HEK293 (cell line): ENCODE measurements around the gene MAPK14.

Experiments used
- CTCF ChIA-PET: fragments of 350-600 bp; formaldehyde crosslinking; extraction: SDS; loops from one replicate; lab custom pipeline; 2021; ENCODE audit warnings: antibody characterized with exemption; lab: Yijun Ruan, JAX
- POLR2A ChIA-PET: fragments of 300-600 bp; formaldehyde crosslinking; extraction: SDS; loops from one replicate; lab custom pipeline; 2020; ENCODE audit warnings: antibody characterized with exemption, inconsistent platforms; lab: Yijun Ruan, JAX
- H3K27ac ChIP-seq: fragments of 200-500 bp; sonication (Bioruptor generic); 2 replicates; pipeline ENCODE4 v1.5.1; 2014; ENCODE audit warnings: low read depth, low read length, control low read depth, inconsistent platforms; ENCODE audit errors: extremely low read depth
- H3K36me3 ChIP-seq, 2 experiments: fragments of 200-500 bp in 1 of 2; sonication (Bioruptor generic) in 1 of 2; 1 replicate in 1 of 2; 2 replicates in 1 of 2; pipeline ENCODE4 v1.5.1; 2014 to 2017; ENCODE audit warnings: inconsistent platforms in 2 of 2, low read length in 2 of 2; ENCODE audit not compliant: control insufficient read depth in 2 of 2, insufficient read depth in 1 of 2
- H3K4me1 ChIP-seq: fragments of 200-500 bp; sonication (Bioruptor generic); 2 replicates; pipeline ENCODE4 v1.5.1; 2014; ENCODE audit warnings: mild to moderate bottlenecking, low read length, inconsistent platforms; ENCODE audit not compliant: control insufficient read depth, insufficient read depth
- H3K4me3 ChIP-seq: 2 replicates; pipeline ENCODE4 v1.5.1; 2011; ENCODE audit warnings: low read depth, mild to moderate bottlenecking, control low read depth, low read length, moderate library complexity
- H3K9me3 ChIP-seq: fragments of 200-500 bp; sonication (Bioruptor generic); 2 replicates; pipeline ENCODE4 v1.5.1; 2014; ENCODE audit warnings: low read depth, low read length, inconsistent platforms; ENCODE audit not compliant: control insufficient read depth, insufficient read depth
- GLI4 ChIP-seq: fragments of 450-650 bp; formaldehyde crosslinking; IDR thresholded peaks from 2 replicates; pipeline ENCODE4 v1.5.1; 2016; ENCODE audit warnings: missing biosample characterization, missing genetic modification characterization
- GLIS1 ChIP-seq: fragments of 450-650 bp; formaldehyde crosslinking; IDR thresholded peaks from 2 replicates; pipeline ENCODE4 v1.5.1; 2016; ENCODE audit warnings: missing biosample characterization, missing genetic modification characterization
- GLIS2 ChIP-seq: fragments of 450-650 bp; formaldehyde crosslinking; IDR thresholded peaks from 2 replicates; pipeline ENCODE4 v1.5.1; 2016; ENCODE audit warnings: missing biosample characterization, missing genetic modification characterization
- MEIS1 ChIP-seq: sonication (generic); formaldehyde crosslinking; IDR thresholded peaks from 2 replicates; pipeline ENCODE4 v1.8.1; 2022; ENCODE audit warnings: missing genetic modification reagents, mild to moderate bottlenecking, borderline replicate concordance
- PRDM10 ChIP-seq: fragments of 450-650 bp; formaldehyde crosslinking; IDR thresholded peaks from 2 replicates; pipeline ENCODE4 v1.5.1; 2016; ENCODE audit warnings: missing biosample characterization, missing genetic modification characterization
- RBAK ChIP-seq: fragments of 450-650 bp; formaldehyde crosslinking; IDR thresholded peaks from 2 replicates; pipeline ENCODE4 v1.5.1; 2016; ENCODE audit warnings: missing biosample characterization, missing genetic modification characterization
- ZNF121 ChIP-seq: fragments of 450-650 bp; formaldehyde crosslinking; IDR thresholded peaks from 2 replicates; pipeline ENCODE4 v1.5.1; 2016; ENCODE audit warnings: missing biosample characterization, missing genetic modification characterization
- ZNF132 ChIP-seq: fragments of 450-650 bp; formaldehyde crosslinking; IDR thresholded peaks from 2 replicates; pipeline ENCODE4 v1.5.1; 2017; ENCODE audit warnings: missing biosample characterization, missing genetic modification characterization, borderline replicate concordance
- ZNF175 ChIP-seq: fragments of 450-650 bp; formaldehyde crosslinking; IDR thresholded peaks from 2 replicates; pipeline ENCODE4 v1.5.1; 2016; ENCODE audit warnings: missing biosample characterization, missing genetic modification characterization
- ZNF248 ChIP-seq: fragments of 450-650 bp; formaldehyde crosslinking; IDR thresholded peaks from 2 replicates; pipeline ENCODE4 v1.5.1; 2017; ENCODE audit warnings: missing biosample characterization, missing genetic modification characterization
- ZNF292 ChIP-seq: fragments of 450-650 bp; formaldehyde crosslinking; IDR thresholded peaks from 2 replicates; pipeline ENCODE4 v1.5.1; 2016; ENCODE audit warnings: low read depth, missing biosample characterization, missing genetic modification characterization, borderline replicate concordance
- ZNF302 ChIP-seq: fragments of 450-650 bp; formaldehyde crosslinking; IDR thresholded peaks from 2 replicates; pipeline ENCODE4 v1.5.1; 2016; ENCODE audit warnings: missing biosample characterization, missing genetic modification characterization, low read depth
- ZNF404 ChIP-seq: fragments of 450-650 bp; formaldehyde crosslinking; IDR thresholded peaks from 2 replicates; pipeline ENCODE4 v1.5.1; 2017; ENCODE audit warnings: missing biosample characterization, missing genetic modification characterization
- ZNF473 ChIP-seq: fragments of 450-650 bp; formaldehyde crosslinking; IDR thresholded peaks from 2 replicates; pipeline ENCODE4 v1.5.1; 2017; ENCODE audit warnings: missing biosample characterization, missing genetic modification characterization
- ZNF513 ChIP-seq: fragments of 450-650 bp; IDR thresholded peaks from 2 replicates; pipeline ENCODE4 v1.5.1; 2018; ENCODE audit warnings: missing biosample characterization, missing genetic modification characterization
- ZNF521 ChIP-seq: fragments of 450-650 bp; formaldehyde crosslinking; IDR thresholded peaks from 2 replicates; pipeline ENCODE4 v1.5.1; 2017; ENCODE audit warnings: missing biosample characterization, mild to moderate bottlenecking, missing genetic modification characterization
- ZNF791 ChIP-seq: fragments of 450-650 bp; formaldehyde crosslinking; IDR thresholded peaks from 2 replicates; pipeline ENCODE4 v1.5.1; 2016; ENCODE audit warnings: missing biosample characterization, missing genetic modification characterization
- ZNF792 ChIP-seq: fragments of 450-650 bp; formaldehyde crosslinking; IDR thresholded peaks from 2 replicates; pipeline ENCODE4 v1.5.1; 2016; ENCODE audit warnings: missing biosample characterization, missing genetic modification characterization
- ZNF830 ChIP-seq: fragments of 450-650 bp; IDR thresholded peaks from 2 replicates; pipeline ENCODE4 v1.5.0; 2018; ENCODE audit warnings: missing biosample characterization, missing genetic modification characterization, low read depth, mild to moderate bottlenecking, moderate library complexity
- TF ChIP-seq, protein P1 (sequence below): fragments of 450-650 bp; formaldehyde crosslinking; IDR thresholded peaks from 2 replicates; pipeline ENCODE4 v1.5.1; 2016; ENCODE audit warnings: missing biosample characterization, missing genetic modification characterization
- TF ChIP-seq, protein P2 (sequence below): fragments of 450-650 bp; formaldehyde crosslinking; IDR thresholded peaks from 2 replicates; pipeline ENCODE4 v1.5.1; 2016; ENCODE audit warnings: missing biosample characterization, missing genetic modification characterization
- TF ChIP-seq, protein P3 (sequence below): fragments of 450-650 bp; formaldehyde crosslinking; IDR thresholded peaks from 2 replicates; pipeline ENCODE4 v1.5.1; 2016; ENCODE audit warnings: missing biosample characterization, missing genetic modification characterization

MAPK14 gene

GRCh38 chr6:36054415-36054814, 26.8 kb downstream of the MAPK14 start (continued):
- TF ChIP-seq ZNF121 (tag by site-specific recombination) (no peak), ZNF830 (tag by site-specific recombination) (no peak), ZNF404 (tag by site-specific recombination) (no peak), ZNF521 (tag by site-specific recombination) (no peak)
- TF ChIP-seq, all 188 proteins: peak for 0

DNA sequence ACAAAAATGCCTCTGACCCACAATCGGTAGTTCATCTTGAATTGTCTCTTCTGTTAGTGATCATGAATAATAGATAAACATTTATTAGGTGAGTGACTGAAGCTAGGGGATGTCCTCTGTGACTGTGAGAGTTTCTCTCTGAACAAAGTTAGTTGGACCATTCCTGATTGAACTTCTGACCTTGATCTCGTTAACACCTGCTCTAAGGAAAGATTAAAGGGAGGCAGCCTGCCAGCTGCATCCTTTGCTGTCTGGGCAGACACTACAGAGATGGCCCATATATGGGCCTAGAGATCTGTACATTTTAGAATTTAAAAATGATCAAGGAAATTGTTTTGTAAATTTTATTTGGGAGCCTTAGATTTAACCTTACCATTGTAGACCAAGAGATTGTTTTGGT, 27.3 kb downstream of the MAPK14 start:
- H3K27ac ChIP-seq: no peak overlapping the region
- CTCF ChIA-PET: interaction anchor here (0.6 kb wide), 1 partner anchor 181 kb away, joined by 3 read pairs; no protein-coding TSS in a partner anchor
- no peak overlapping the region for H3K4me3 ChIP-seq
- POLR2A ChIA-PET: no interaction called here
- H3K9me3 ChIP-seq: no peaks in the 10 kb centered on the region
- peaks cover 4 to 18% of the 10 kb centered on the region in 2 experiments; a peak in 1 of 3 replicates for H3K36me3 ChIP-seq
- H3K4me1 ChIP-seq: peaks cover 12% of the 10 kb centered on the region; the same call in 1 of the 2 replicates
- TF ChIP-seq GLI4 (tag by site-specific recombination) (no peak), GLIS2 (tag by site-specific recombination) (no peak), ZNF175 (tag by site-specific recombination) (no peak), PRDM10 (tag by site-specific recombination) (peak; percentile 53), ZNF513 (tag by site-specific recombination) (no peak), GLIS1 (no peak)
- TF ChIP-seq, protein P1, sequence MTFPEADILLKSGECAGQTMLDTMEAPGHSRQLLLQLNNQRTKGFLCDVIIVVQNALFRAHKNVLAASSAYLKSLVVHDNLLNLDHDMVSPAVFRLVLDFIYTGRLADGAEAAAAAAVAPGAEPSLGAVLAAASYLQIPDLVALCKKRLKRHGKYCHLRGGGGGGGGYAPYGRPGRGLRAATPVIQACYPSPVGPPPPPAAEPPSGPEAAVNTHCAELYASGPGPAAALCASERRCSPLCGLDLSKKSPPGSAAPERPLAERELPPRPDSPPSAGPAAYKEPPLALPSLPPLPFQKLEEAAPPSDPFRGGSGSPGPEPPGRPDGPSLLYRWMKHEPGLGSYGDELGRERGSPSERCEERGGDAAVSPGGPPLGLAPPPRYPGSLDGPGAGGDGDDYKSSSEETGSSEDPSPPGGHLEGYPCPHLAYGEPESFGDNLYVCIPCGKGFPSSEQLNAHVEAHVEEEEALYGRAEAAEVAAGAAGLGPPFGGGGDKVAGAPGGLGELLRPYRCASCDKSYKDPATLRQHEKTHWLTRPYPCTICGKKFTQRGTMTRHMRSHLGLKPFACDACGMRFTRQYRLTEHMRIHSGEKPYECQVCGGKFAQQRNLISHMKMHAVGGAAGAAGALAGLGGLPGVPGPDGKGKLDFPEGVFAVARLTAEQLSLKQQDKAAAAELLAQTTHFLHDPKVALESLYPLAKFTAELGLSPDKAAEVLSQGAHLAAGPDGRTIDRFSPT: no peak
- TF ChIP-seq, all 188 proteins: peak for 1

- Histone ChIP-seq H3K9me3 (no peaks in the 10 kb centered on the region), H3K36me3 (peaks cover 4 to 27% of the 10 kb centered on the region in 2 experiments; a peak in 1 of 3 replicates), H3K27ac (no peak overlapping the region), H3K4me1 (peaks cover 8% of the 10 kb centered on the region; the same call in 1 of the 2 replicates), H3K4me3 (no peak overlapping the region)
- ChIA-PET CTCF (interaction anchor here (0.7 to 1.6 kb wide), 4 partner anchors 12 to 39 kb away, joined by 3 to 9 read pairs (median 4); no protein-coding TSS in a partner anchor), POLR2A (no interaction called here)
- TF ChIP-seq ZNF302 (tag by site-specific recombination) (no peak), ZNF132 (tag by site-specific recombination) (no peak), ZNF292 (tag by site-specific recombination) (no peak), RBAK (tag by site-specific recombination) (no peak), MEIS1 (CRISPR knock-in tag) (no peak), ZNF473 (tag by site-specific recombination) (no peak), ZNF248 (tag by site-specific recombination) (no peak), ZNF792 (tag by site-specific recombination) (no peak), ZNF791 (no peak)
- TF ChIP-seq, protein P2, sequence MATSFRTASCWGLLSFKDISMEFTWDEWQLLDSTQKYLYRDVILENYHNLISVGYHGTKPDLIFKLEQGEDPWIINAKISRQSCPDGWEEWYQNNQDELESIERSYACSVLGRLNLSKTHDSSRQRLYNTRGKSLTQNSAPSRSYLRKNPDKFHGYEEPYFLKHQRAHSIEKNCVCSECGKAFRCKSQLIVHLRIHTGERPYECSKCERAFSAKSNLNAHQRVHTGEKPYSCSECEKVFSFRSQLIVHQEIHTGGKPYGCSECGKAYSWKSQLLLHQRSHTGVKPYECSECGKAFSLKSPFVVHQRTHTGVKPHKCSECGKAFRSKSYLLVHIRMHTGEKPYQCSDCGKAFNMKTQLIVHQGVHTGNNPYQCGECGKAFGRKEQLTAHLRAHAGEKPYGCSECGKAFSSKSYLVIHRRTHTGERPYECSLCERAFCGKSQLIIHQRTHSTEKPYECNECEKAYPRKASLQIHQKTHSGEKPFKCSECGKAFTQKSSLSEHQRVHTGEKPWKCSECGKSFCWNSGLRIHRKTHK: no peak
- TF ChIP-seq, protein P3, sequence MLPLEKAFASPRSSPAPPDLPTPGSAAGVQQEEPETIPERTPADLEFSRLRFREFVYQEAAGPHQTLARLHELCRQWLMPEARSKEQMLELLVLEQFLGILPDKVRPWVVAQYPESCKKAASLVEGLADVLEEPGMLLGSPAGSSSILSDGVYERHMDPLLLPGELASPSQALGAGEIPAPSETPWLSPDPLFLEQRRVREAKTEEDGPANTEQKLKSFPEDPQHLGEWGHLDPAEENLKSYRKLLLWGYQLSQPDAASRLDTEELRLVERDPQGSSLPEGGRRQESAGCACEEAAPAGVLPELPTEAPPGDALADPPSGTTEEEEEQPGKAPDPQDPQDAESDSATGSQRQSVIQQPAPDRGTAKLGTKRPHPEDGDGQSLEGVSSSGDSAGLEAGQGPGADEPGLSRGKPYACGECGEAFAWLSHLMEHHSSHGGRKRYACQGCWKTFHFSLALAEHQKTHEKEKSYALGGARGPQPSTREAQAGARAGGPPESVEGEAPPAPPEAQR (tag by site-specific recombination): no peak
Observed at GRCh38 chr6:36056178-36056577, 28.6 kb downstream of the MAPK14 start.
